DMS 273 (cell line): ENCODE measurements around the gene NUDT19.
"Not testable (repeated sequence)": the region's sequence is repeated elsewhere in the genome, so short reads cannot be mapped to it uniquely, and the experiment has no call there.

Source experiments
- DNase-seq: peaks from one replicate; lab custom pipeline; 2025; ENCODE audit not compliant: unreplicated experiment; lab: John Stamatoyannopoulos, UW

Gene NUDT19

DNA sequence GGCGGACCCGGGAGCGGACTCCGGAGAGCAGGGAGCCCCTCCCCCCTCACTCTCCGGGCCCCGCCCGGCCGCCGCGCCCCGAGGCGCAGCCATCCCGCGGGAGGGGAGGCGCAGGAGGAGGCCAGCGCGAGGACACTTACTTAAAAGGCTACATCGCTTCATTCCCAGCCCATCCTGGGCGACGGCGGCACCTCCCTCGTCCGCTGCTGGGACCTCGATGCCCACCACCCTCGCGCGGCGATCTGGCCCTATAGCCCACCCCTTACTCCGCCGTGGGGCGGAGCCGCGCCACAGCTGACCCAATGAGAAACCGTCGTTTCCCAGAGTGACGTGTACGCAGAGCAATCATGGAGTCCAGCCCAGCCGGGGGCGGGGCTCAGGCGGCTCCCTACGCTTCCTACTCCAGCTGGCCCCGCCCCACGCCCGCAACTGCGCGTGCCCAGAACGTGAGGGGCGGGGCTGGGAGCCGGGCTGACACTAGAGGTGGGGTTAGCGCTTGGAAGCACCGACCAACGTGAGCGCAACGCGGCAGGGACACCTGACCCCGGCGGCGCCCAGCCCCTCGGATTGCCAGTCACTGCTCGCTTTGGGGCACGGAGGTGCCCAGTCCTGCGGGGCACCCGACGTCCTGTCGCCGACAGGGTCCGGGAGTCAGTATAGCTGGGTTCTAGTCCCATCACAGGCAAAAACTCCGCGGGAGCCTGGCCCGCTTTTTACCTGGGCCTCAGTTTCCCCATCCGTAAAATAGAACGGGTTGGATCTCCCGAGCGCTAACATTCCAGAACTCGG, 16.5 kb upstream of the NUDT19 start, which contains the start of gene ANKRD27:
TSS of gene ANKRD27 (minus strand) at position 250 of the 789 bp plus-strand sequence. CDS start 16,165 bp downstream, outside the sequence.
- DNase-seq: peak; percentile 100

GRCh38 chr19:32675720-32676185, 15.9 kb upstream of the NUDT19 start, which contains the start of gene RGS9BP:
Gene RGS9BP, plus strand, starts transcription at chr19:32675848. Its CDS starts 416 bp downstream, at chr19:32676264.
- DNase-seq: peak; percentile 88

GRCh38 chr19:32676186-32676894, 15.3 kb upstream of the NUDT19 start:
- DNase-seq: peak; percentile 63

DNA sequence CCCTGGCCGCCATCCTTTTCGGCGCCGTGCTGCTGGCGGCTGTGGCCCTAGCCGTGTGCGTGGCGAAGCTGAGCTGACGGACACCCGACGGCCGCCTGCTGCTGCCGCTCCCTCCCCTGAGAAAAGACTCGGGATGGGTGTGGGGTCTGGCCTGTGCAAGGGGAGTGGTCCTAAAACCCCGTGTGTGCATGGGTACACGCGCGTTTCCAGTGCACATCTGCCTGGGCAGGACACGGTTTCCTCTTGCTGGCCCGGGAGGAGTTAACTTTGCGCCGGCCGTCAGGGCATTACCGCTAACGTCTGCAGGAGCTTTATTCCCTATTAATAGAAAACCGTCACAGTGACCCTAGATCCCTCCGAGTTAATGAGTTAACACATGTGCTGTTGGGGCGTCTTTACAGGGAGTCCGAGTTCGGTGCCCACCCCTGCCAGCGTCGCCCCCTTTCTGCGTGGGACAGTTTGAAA, 14.7 kb upstream of the NUDT19 start:
- DNase-seq: no peak

- DNase-seq: peak; percentile 32
These were observed 14.0 kb upstream of the NUDT19 start for GRCh38 chr19:32677657-32678056.

- DNase-seq: no peak
These were observed 10.6 kb upstream of the NUDT19 start for GRCh38 chr19:32680986-32681385.

DNA sequence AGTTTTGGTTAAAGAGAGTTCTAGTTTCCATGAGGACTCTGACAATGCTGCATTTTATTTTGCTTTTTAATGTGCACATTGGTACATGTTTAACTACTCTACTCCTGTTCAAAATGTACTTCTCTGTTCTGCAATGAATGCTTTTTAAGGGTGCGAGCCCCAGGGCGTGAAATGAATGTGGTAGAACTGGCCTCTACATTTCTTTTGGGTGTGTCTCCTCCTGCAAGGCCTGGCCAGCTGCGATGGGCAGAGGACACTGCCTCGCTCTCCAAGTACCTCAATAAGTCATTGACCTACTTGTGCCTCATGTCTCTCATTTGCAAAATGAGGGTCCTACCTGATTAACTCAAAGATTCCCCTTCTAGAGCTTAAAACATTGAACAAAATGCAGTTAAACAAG, 9.3 kb upstream of the NUDT19 start:
- no peak for DNase-seq

DNA sequence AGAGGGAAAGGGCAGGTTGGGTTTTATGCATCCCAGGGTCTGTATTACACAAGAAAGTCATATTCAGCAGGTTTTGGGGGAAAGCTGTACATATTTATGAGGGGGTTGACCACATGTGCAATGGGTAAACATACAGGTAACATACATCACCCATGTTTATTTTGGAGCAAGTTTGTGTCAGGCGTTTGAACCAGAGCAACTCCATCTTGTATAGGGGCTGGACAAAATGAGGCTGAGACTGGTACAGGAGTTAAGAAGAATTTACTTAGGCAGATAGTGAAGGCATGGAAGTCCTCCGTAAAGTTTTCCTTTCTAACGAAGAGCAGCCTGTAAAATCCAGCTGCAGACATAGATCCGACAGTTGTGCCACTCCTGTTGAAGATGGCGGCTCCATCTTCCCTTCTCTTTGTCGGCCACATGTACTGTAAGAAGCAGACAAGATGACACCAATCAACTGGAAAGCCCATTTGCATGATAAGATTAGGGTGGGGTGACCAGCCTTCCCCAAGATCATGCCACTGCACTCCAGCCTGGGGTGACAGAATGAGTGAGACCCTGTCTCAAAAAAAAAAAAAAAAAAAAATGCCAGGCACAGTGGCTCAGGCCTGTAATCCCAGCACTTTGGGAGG, 4.7 kb upstream of the NUDT19 start:
- no peak for DNase-seq

GRCh38 chr19:32687681-32688080, 3.9 kb upstream of the NUDT19 start:
- DNase-seq: no peak

- DNase-seq: peak; percentile 11
These were observed 3.3 kb upstream of the NUDT19 start for GRCh38 chr19:32688311-32688710.

DNA sequence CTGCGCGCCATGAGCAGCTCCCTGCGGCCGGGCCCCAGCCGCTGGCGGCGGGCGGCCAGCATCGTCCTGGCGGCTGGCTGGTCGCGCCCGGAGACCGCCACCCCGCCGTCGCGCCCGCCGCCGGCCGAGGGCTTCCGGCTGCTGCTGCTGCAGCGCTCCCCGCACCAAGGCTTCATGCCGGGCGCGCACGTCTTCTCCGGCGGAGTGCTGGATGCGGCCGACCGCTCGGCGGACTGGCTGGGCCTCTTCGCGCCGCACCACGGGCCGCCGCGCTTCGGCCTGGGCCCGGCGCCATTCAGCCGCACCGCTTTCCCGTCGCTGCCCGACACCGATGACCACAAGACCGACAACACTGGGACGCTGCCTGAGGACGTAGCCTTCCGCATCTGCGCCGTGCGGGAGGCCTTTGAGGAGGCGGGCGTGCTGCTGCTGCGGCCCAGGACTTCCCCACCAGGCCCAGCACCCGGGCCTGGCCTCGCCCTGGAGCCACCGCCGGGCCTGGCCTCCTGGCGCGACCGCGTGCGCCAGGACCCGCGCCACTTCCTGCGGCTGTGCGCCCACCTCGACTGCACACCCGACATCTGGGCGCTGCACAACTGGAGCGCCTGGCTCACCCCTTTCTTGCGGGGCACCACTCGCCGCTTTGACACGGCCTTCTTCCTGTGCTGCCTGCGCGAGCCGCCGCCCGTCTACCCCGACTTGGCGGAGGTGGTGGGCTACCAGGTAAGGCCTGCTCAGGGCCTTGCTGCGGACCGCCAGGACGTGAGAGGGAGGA, 518 bp downstream of the NUDT19 start:
- DNase-seq: peak; percentile 73

DNA sequence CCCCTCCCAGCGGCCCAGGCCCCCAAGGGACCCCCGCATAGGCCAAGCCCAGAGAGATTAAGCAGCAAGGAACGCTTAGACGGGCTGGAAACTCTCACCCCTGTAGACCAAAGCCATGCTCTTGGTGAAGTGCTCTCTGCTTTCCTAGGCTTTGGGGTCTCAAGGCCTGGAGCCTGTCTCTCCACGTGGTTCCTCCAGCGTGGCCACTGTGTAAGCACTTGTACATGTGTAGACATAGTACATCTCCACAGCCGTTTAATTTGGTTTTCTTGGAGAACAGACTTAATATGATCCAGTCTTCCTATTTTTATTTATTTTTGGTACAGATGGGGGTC, 1.1 kb downstream of the NUDT19 start:
- DNase-seq: peak; percentile 60

- DNase-seq: peak; percentile 14
These were observed 1.8 kb downstream of the NUDT19 start for GRCh38 chr19:32693151-32694108.

DNA sequence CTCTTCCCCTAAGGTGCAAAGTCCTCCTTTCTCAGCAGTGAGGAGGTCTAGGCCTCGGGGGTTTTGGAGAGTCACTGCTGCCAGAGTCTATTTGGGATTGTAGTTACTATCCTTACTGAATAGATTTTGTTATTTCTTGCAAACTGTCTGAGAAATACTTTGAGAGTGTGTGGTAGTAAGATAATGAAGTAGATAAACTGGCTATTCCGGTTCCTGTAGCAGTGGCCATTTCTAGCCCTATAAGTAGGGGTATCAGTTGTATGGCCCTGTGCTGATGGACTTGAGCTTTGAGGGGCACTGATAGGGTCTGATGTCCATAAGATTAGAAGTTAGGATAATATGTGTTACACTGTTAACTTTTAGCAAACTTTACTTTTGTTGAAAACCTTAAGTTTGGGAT, 2.7 kb downstream of the NUDT19 start:
- not testable (repeated sequence) for DNase-seq

- DNase-seq: not testable (repeated sequence)
These were observed 3.2 kb downstream of the NUDT19 start for GRCh38 chr19:32694851-32695250.

- DNase-seq: not testable (repeated sequence)
These were observed 3.9 kb downstream of the NUDT19 start for GRCh38 chr19:32695506-32695905.

DNA sequence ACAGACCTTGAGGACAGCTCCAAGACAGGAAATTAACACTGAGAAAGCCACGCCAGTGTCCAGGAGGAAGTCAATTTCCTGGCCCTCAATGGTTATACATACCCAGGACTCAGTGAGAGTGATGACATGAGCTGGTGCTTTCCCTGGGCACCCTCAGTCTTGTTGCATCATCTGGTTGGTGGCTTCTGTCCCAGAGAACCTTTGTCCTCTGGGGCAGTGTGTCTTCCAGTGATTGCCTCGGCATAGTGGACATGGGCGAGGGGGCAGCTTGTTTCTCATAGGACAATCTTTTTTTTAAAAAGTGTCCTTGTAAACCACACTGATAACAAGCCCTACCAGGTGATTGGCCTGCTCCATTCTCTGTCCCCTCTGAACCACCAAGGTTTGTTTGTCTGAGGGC, 5.2 kb downstream of the NUDT19 start:
- not testable (repeated sequence) for DNase-seq

DNA sequence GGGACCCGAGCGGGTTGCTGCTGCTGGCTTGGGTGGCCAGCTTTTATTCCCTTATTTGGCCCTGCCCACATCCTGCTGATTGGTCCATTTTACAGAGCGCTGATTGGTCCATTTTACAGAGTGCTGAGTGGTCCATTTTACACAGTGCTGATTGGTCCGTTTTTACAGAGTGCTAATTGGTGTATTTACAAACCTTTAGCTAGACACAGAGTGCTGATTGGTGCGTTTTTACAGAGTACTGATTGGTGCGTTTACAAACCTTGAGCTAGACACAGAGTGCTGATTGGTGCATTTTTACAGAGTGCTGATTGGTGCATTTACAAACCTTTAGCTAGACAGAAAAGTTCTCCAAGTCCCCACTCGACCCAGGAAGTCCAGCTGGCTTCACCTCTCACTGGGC, 8.5 kb downstream of the NUDT19 start:
- not testable (repeated sequence) for DNase-seq

DNA sequence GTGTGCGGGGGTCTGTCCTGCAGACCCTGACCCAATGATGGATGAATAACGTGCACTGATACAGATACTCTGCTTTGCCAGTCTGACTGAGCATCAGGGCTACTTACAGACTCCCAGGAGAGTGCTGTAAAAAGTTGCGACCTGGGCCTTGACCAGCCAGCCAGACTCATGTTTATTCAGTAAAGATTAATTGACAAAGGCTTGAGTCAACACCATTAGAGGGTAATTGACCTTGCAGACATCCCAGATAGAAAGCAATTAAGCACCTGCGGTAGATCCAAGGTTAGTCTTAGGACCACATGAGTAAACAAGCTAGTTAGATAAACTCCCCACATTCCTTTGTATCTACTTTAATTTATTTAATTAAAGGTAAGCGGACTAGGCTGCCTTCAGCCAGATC, 10.4 kb downstream of the NUDT19 start:
- DNase-seq: no peak

- not testable (repeated sequence) for DNase-seq
These were observed 12.4 kb downstream of the NUDT19 start for GRCh38 chr19:32704006-32704405.
